GM23338 (cell line): ENCODE measurements around the gene LNX1.

Experiments used
- EZH2 ChIP-seq: fragments of 200-600 bp; sonication (generic); IDR thresholded peaks from one replicate; pipeline ENCODE4 v1.8.0; 2017; ENCODE audit warnings: antibody characterized with exemption, mild to moderate bottlenecking, low read depth; ENCODE audit not compliant: unreplicated experiment
- POLR2AphosphoS5 ChIP-seq: IDR thresholded peaks from 2 replicates; pipeline ENCODE4 v1.6.1; 2016; ENCODE audit warnings: antibody characterized with exemption, low read depth
- REST ChIP-seq: IDR thresholded peaks from one replicate; pipeline ENCODE4 v1.6.1; 2018; ENCODE audit warnings: antibody characterized with exemption; ENCODE audit not compliant: unreplicated experiment
- TF ChIP-seq, protein P1 (sequence below), 2 experiments: fragments of 200-600 bp in 1 of 2; sonication (generic) in 1 of 2; conservative IDR thresholded peaks; 2 replicates each; pipeline versions ENCODE4 v1.5.1 to v1.6.1; 2016 to 2017; ENCODE audit warnings: antibody characterized with exemption in 2 of 2, low read depth in 2 of 2, mild to moderate bottlenecking in 2 of 2, moderate library complexity in 1 of 2

- TF ChIP-seq REST (no peak), POLR2AphosphoS5 (no peak), EZH2 (no peak)
- TF ChIP-seq, protein P1, sequence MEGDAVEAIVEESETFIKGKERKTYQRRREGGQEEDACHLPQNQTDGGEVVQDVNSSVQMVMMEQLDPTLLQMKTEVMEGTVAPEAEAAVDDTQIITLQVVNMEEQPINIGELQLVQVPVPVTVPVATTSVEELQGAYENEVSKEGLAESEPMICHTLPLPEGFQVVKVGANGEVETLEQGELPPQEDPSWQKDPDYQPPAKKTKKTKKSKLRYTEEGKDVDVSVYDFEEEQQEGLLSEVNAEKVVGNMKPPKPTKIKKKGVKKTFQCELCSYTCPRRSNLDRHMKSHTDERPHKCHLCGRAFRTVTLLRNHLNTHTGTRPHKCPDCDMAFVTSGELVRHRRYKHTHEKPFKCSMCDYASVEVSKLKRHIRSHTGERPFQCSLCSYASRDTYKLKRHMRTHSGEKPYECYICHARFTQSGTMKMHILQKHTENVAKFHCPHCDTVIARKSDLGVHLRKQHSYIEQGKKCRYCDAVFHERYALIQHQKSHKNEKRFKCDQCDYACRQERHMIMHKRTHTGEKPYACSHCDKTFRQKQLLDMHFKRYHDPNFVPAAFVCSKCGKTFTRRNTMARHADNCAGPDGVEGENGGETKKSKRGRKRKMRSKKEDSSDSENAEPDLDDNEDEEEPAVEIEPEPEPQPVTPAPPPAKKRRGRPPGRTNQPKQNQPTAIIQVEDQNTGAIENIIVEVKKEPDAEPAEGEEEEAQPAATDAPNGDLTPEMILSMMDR (conservative IDR thresholded peaks at IDR 0.05; ENCODE audit: low read depth in 2 of 2) = no peak
These were observed 24.9 kb upstream of the LNX1 start for GRCh38 chr4:53616219-53616618.
